Adrenal gland (tissue), 12 donors: Measurements from ENCODE around the gene VPS8. TPM values are rescaled to one million over a fixed set of nuclear protein-coding genes. Genes with fewer than 3 reads are reported as not detected.

ENCODE experiments used
- DNase-seq, 7 donors: peaks; one replicate each; pipeline ENCODE4 v3.0.0-alpha.2; 2019 to 2020
- H3K27ac ChIP-seq, 5 donors: fragments of 200-600 bp; sonication (generic) in 4 of 5; 1 replicate in 3 of 5; 2 replicates in 2 of 5; pipeline versions ENCODE4 v1.5.1 to v1.8.0; 2016 to 2020; ENCODE audit warnings: mild to moderate bottlenecking in 1 of 5
- H3K27me3 ChIP-seq: fragments of 200-600 bp; 2 replicates; pipeline ENCODE4 v1.8.0; 2021
- H3K36me3 ChIP-seq, 2 donors: fragments of 200-600 bp; replicated peaks in 1 of 2; 1 replicate in 1 of 2; 2 replicates in 1 of 2; pipeline versions ENCODE4 v1.5.1 to v1.8.0; 2018 to 2022
- H3K4me1 ChIP-seq, 2 donors: fragments of 200-600 bp; replicated peaks in 1 of 2; 1 replicate in 1 of 2; 2 replicates in 1 of 2; pipeline versions ENCODE4 v1.5.1 to v1.8.0; 2018 to 2021
- H3K4me3 ChIP-seq, 4 donors: fragments of 200-600 bp; sonication (generic) in 3 of 4; one replicate each; pipeline ENCODE4 v1.5.1; 2016 to 2018
- H3K9me3 ChIP-seq, 3 donors: fragments of 200-600 bp; sonication (generic) in 1 of 3; replicated peaks in 1 of 3; 1 replicate in 2 of 3; 2 replicates in 1 of 3; pipeline versions ENCODE4 v1.5.1 to v1.8.0; 2016 to 2021
- CTCF ChIP-seq, 6 experiments: fragments of 450-650 bp in 4 of 6; fragments of 200-600 bp in 2 of 6; sonication (generic) in 1 of 6; IDR thresholded peaks; 1 replicate in 5 of 6; 2 replicates in 1 of 6; pipeline versions ENCODE4 v1.5.1 to v1.8.0; 2016 to 2021; ENCODE audit warnings: antibody characterized with exemption in 6 of 6, mild to moderate bottlenecking in 2 of 6, moderate library complexity in 1 of 6
- POLR2A ChIP-seq, 2 donors: fragments of 450-650 bp; IDR thresholded peaks; one replicate each; pipeline ENCODE4 v1.6.1; 2017; ENCODE audit warnings: antibody characterized with exemption in 2 of 2, mild to moderate bottlenecking in 2 of 2, moderate library complexity in 1 of 2
- WGBS, 4 donors: extraction: QIAGEN DNeasy Blood & Tissue Kit in 2 of 4; methylation state at CpG; one replicate each; pipeline versions ENCODE4 v1.1.5 to v1.1.7; 2013 to 2017; 5-methylcytosine and 5-hydroxymethylcytosine counted together
- intact Hi-C, 2 donors: fragments of 100-400 bp; cut with DNase I; formaldehyde crosslinking; loops; one replicate each; pipeline versions ENCODE4 v1.14.1 to v1.15.0; 2022 to 2023
- polyA plus RNA-seq, 3 donors: library from polyadenylated mRNA; stranded (reverse); fragments of 200-250 nt in 2 of 3; fragments of 350-450 nt in 1 of 3; fragmentation: Illumina TruSeq in 1 of 3; extraction: RNeasy Lipid Tissue Mini Kit (QIAGEN cat#74804) in 1 of 3; gene quantifications; one replicate each; pipeline ENCODE4 v1.2.3, GENCODE V29; 2013 to 2014
- total RNA-seq, 9 donors: library from RNA; depleted of rRNA in 4 of 9; stranded (reverse); fragments of >200 nt in 4 of 9; fragments of 120-200 nt in 1 of 9; fragmentation: NEBNext Ultra II Directional in 1 of 9; extraction: Animal tissue kit (Norgen Biotek cat#: 25700) in 1 of 9; gene quantifications; one replicate each; pipeline versions ENCODE4 v1.1.0 to v1.2.4, GENCODE V29; 2013 to 2023
- donor health status: healthy with polysubstance abuse.
- donor health status: Bipolar disorder and iron deficiency.
- donor health status: DM: yes; HTN: yes; CAD: no.
- donor health status: DM: no; HTN: no; CAD: no.
- donor health status: DM: no; HTN: no; CAD: no.
- donor health status: DM: yes; HTN: yes; CAD: no.

VPS8 gene
- total and polyA plus RNA-seq, 12 donors: 17.6 to 96.4 (median 33.9) TPM

DNA sequence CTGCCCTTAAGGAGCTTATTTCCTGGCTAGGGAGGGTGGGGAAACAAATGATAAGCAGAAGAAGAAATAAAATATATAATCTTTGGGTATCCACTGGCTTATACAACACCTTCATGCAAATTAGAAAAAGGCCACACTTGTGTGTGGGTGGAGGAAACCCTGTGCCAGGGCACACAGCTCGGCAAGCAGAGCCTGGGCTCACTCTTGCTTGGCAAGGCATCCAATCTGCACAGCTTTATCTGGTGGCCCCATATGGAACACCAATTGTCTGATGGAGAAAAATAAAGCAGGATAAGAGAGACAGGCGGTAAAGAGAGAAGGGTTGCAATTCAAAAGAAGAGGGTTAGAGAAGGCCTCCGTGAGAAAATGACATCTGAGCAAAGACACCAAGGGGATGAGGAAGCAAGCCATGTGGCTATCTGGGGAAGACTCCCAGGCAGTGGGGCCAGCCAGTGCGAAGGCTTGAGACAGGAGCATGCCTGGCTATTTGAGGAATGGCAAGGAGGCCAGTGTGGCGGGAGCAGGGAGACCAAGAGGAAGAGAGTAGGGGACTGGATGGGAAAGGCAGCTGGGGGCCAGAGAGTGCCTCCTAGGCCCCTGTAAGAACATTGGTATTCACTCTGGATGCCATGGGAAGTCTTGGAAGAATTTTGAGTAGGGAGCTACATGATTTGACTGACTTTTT is 22.5 kb upstream of the VPS8 start:
- TF ChIP-seq CTCF (IDR thresholded peaks at IDR 0.05) (no peak), POLR2A (IDR thresholded peaks at IDR 0.05) (no peak)
- H3K27ac ChIP-seq: no peak overlapping the region
- no peak overlapping the region for H3K4me3 ChIP-seq
- 77 to 87% (median 81%) methylated on average over 5 of the region's 5 CpGs for WGBS, 4 donors
- intact Hi-C loops: loop anchor here in 1 of 2 donors (10.0 kb wide), 1 partner anchor 395 kb away; no protein-coding TSS in a partner anchor
- H3K27me3 ChIP-seq: no peaks in the 10 kb centered on the region
- H3K36me3 ChIP-seq: no peaks in the 10 kb centered on the region
- H3K9me3 ChIP-seq: no peaks in the 10 kb centered on the region
- no peaks in the 10 kb centered on the region for H3K4me1 ChIP-seq
- peak in 1 of 7 donors; percentile 18 for DNase-seq

DNA sequence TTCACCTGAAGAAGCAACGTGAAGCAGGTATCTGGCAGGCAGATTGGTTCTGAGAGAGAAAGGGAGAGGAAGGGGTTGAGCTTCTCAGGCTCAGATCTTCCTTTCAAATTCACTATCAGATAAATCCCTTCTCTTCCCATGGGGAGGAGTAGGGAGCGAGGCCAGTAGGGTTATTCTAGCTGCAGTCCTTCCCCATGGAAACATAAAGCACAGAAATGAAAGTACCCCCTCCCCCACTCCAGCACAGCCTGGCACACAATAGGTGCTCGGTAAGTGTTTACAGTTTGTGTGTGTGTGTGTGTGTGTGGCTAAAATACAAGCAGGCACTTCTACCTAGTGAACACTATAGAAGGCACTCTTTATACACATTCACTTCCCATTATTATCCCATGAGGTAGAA is 20.8 kb upstream of the VPS8 start:
- intact Hi-C loops: no loop called here
- no peak for DNase-seq
- H3K9me3 ChIP-seq: no peaks in the 10 kb centered on the region
- H3K27ac ChIP-seq: no peak overlapping the region
- H3K36me3 ChIP-seq: no peaks in the 10 kb centered on the region
- no peak overlapping the region for H3K4me3 ChIP-seq
- H3K4me1 ChIP-seq: no peaks in the 10 kb centered on the region
- H3K27me3 ChIP-seq: no peaks in the 10 kb centered on the region
- 56 to 74% (median 70%) methylated on average over 3 of the region's 3 CpGs for WGBS, 4 donors
- TF ChIP-seq CTCF (IDR thresholded peaks at IDR 0.05) (no peak), POLR2A (IDR thresholded peaks at IDR 0.05) (no peak)

DNA sequence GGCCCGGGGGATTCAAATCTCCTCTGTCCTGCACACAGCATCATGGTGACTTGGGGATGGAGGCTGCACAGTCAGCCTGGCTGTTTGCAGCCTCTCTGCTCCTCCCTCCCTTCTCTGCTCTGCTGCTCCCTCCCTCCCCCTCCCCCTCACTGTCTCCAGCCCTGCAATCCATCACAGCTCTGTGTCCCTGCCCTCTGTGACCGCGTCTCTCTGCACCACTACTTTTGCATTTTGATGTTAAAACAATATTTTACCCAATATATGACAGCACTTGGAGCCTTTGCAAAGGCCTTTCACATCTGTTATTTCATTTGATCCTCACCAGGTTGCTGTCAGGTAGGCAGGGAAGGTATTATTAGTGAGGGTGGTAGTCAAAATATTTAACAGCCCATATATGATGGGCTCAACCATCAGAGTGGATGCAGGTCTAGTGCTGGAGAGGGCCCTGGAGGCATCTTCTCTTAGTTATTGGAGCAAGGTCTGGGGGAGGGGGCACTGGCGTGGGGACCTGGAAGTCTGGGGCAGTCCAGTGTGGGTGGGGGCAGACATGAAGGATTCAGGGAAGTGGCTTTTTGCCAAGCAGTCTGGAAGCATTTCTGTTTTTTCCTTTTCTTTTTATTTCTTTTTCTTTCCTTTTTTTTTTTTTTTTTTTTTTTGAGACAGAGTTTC is 16.3 kb upstream of the VPS8 start:
- 41 to 50% (median 48%) methylated on average over 4 of the region's 4 CpGs for WGBS, 4 donors

More for the DNA sequence above, 16.3 kb upstream of the VPS8 start:
- no peak for DNase-seq
- no peaks in the 10 kb centered on the region for H3K36me3 ChIP-seq
- H3K4me3 ChIP-seq: no peak overlapping the region
- intact Hi-C loops: no loop called here
- no peak overlapping the region for H3K27ac ChIP-seq
- no peaks in the 10 kb centered on the region for H3K27me3 ChIP-seq
- no peaks in the 10 kb centered on the region for H3K9me3 ChIP-seq
- H3K4me1 ChIP-seq: no peaks in the 10 kb centered on the region
- no peak for TF ChIP-seq CTCF (IDR thresholded peaks at IDR 0.05)
- TF ChIP-seq POLR2A (IDR thresholded peaks at IDR 0.05): no peak
